Smooth muscle cell (in vitro differentiated cells): Measurements from ENCODE around the gene BTRC. TPM values are rescaled to one million over a fixed set of nuclear protein-coding genes. Genes with fewer than 3 reads are reported as not detected.
"Not testable (repeated sequence)": the region's sequence is repeated elsewhere in the genome, so short reads cannot be mapped to it uniquely, and the experiment has no call there.

ENCODE experiments used
- DNase-seq: peaks from one replicate; lab custom pipeline; 2025; ENCODE audit not compliant: unreplicated experiment; lab: John Stamatoyannopoulos, UW
- H2AFZ ChIP-seq: fragments of 200-600 bp; sonication (generic); 2 replicates; pipeline ENCODE4 v1.6.0; 2016; ENCODE audit warnings: antibody characterized with exemption, low read depth, mild to moderate bottlenecking
- H3F3A ChIP-seq: fragments of 200-600 bp; sonication (generic); 2 replicates; pipeline ENCODE4 v1.6.0; 2017; ENCODE audit warnings: antibody characterized with exemption, low read depth
- H3K27ac ChIP-seq: fragments of 200-600 bp; sonication (generic); 2 replicates; pipeline ENCODE4 v1.5.1; 2016; ENCODE audit warnings: low read depth, mild to moderate bottlenecking
- H3K27me3 ChIP-seq: fragments of 200-600 bp; sonication (generic); 2 replicates; pipeline ENCODE4 v1.6.1; 2016; ENCODE audit warnings: low read depth, mild to moderate bottlenecking
- H3K36me3 ChIP-seq: fragments of 200-600 bp; sonication (generic); 2 replicates; pipeline ENCODE4 v1.5.1; 2016; ENCODE audit warnings: low read depth
- H3K4me1 ChIP-seq: fragments of 200-600 bp; sonication (generic); 2 replicates; pipeline ENCODE4 v1.5.1; 2016; ENCODE audit warnings: low read depth
- H3K4me2 ChIP-seq: fragments of 200-600 bp; sonication (generic); 2 replicates; pipeline ENCODE4 v1.6.0; 2016; ENCODE audit warnings: mild to moderate bottlenecking
- H3K4me3 ChIP-seq: fragments of 200-600 bp; sonication (generic); 2 replicates; pipeline ENCODE4 v1.5.1; 2016; ENCODE audit warnings: mild to moderate bottlenecking
- H3K79me2 ChIP-seq: fragments of 200-600 bp; sonication (generic); 2 replicates; pipeline ENCODE4 v1.6.0; 2016; ENCODE audit warnings: low read depth, mild to moderate bottlenecking
- H3K9ac ChIP-seq: fragments of 200-600 bp; sonication (generic); 2 replicates; pipeline ENCODE4 v1.6.0; 2016; ENCODE audit warnings: low read depth
- H3K9me3 ChIP-seq: fragments of 200-600 bp; sonication (generic); replicated peaks from 2 replicates; pipeline ENCODE4 v1.5.1; 2016; ENCODE audit warnings: low read depth
- H4K20me1 ChIP-seq: fragments of 200-600 bp; sonication (generic); 2 replicates; pipeline ENCODE4 v1.6.0; 2016; ENCODE audit warnings: low read depth
- WGBS: methylation state at CpG from one replicate; pipeline ENCODE4 v1.1.7; 2016; ENCODE audit warnings: low lambda C conversion rate; 5-methylcytosine and 5-hydroxymethylcytosine counted together
- polyA plus RNA-seq: library from polyadenylated mRNA; unstranded; fragments of >200 nt; fragmentation: Nextera tagmentation; extraction: Ambion mirVana; gene quantifications from 2 replicates; pipeline ENCODE4 v1.2.1, GENCODE V29; 2016
- total RNA-seq: library from RNA; depleted of rRNA; stranded (reverse); fragments of >200 nt; gene quantifications from 2 replicates; pipeline ENCODE4 v1.2.3, GENCODE V29; 2014
- TF ChIP-seq, protein P1 (sequence below): fragments of 200-600 bp; sonication (generic); IDR thresholded peaks from 2 replicates; pipeline ENCODE4 v1.5.1; 2017; ENCODE audit warnings: borderline replicate concordance, mild to moderate bottlenecking, antibody characterized with exemption; ENCODE audit not compliant: insufficient read depth, poor library complexity, severe bottlenecking

Gene BTRC
- total and polyA plus RNA-seq, 2 experiments from 2014 or later = 9.6 to 16.8 TPM

DNA sequence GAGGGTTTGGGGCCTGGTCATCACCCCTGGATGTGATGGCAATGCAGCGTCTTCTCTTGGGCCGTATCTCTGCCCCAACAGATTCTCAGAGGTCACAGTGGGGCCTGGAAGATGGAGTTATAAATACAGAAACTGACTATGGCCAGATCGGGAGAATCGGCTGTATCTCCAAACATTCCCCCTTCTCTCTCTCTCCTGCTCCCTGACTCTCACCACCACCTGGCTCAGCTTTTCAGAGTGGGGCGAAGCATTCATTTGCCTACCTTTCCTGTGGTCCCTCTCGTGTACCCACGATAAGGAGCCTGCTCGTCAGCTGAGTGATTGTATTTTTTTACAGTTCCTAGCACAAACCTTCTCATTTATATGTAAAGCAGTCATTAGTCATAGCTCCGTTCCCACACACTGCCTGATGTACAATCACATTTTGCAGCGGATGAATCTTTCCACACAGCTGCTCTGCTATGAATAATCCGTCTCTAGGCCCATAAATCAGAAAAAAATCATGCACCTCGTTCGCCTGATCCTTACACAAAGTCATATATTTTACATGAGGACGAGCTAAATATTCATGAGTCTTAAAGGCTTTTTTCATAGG, 23.2 kb upstream of the BTRC start:
- 55% methylated on average over 14 of the region's 14 CpGs for WGBS
- no peaks in the 10 kb centered on the region for H3K36me3 ChIP-seq
- no peak overlapping the region for H3K4me2 ChIP-seq
- DNase-seq = no peak
- H3K27me3 ChIP-seq = peaks cover 6% of the 10 kb centered on the region
- no peak overlapping the region for H3K27ac ChIP-seq
- no peak overlapping the region for H2AFZ ChIP-seq
- no peak overlapping the region for H3K9ac ChIP-seq
- no peaks in the 10 kb centered on the region for H3F3A ChIP-seq
- no peaks in the 10 kb centered on the region for H3K79me2 ChIP-seq
- no peaks in the 10 kb centered on the region for H4K20me1 ChIP-seq
- no peaks in the 10 kb centered on the region for H3K9me3 ChIP-seq
- H3K4me3 ChIP-seq = no peak overlapping the region
- TF ChIP-seq, protein P1, sequence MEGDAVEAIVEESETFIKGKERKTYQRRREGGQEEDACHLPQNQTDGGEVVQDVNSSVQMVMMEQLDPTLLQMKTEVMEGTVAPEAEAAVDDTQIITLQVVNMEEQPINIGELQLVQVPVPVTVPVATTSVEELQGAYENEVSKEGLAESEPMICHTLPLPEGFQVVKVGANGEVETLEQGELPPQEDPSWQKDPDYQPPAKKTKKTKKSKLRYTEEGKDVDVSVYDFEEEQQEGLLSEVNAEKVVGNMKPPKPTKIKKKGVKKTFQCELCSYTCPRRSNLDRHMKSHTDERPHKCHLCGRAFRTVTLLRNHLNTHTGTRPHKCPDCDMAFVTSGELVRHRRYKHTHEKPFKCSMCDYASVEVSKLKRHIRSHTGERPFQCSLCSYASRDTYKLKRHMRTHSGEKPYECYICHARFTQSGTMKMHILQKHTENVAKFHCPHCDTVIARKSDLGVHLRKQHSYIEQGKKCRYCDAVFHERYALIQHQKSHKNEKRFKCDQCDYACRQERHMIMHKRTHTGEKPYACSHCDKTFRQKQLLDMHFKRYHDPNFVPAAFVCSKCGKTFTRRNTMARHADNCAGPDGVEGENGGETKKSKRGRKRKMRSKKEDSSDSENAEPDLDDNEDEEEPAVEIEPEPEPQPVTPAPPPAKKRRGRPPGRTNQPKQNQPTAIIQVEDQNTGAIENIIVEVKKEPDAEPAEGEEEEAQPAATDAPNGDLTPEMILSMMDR = no peak
- H3K4me1 ChIP-seq = no peaks in the 10 kb centered on the region

DNA sequence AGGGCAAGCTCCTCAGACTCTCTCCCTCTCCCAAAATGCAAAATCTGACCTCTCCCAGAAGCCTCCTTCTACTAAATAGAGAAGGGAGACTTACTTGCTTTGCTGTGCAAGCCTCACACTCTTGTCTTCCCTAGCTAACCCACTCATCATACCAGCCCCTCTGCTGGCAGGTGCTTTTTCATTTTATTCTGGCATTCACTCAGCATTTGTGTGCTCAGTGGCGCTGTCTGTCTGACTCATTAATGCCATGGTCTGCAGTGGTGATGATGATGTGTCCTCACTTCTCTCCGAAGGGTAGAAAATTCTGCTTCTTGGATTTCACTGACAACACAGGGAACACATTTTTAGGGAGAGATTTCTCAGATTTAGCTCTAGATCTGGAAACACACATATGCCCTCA, 22.0 kb upstream of the BTRC start:
- Histone ChIP-seq H4K20me1 (no peaks in the 10 kb centered on the region), H3K36me3 (no peaks in the 10 kb centered on the region), H3K79me2 (no peaks in the 10 kb centered on the region), H3K9me3 (no peaks in the 10 kb centered on the region), H2AFZ (no peak overlapping the region), H3K4me2 (no peak overlapping the region), H3K4me3 (no peak overlapping the region), H3K9ac (no peak overlapping the region), H3K4me1 (no peaks in the 10 kb centered on the region), H3K27ac (no peak overlapping the region), H3F3A (no peaks in the 10 kb centered on the region), H3K27me3 (peaks cover 6% of the 10 kb centered on the region)
- DNase-seq = no peak
- 74% methylated on average over 2 of the region's 2 CpGs for WGBS
- TF ChIP-seq, protein P1 = no peak

DNA sequence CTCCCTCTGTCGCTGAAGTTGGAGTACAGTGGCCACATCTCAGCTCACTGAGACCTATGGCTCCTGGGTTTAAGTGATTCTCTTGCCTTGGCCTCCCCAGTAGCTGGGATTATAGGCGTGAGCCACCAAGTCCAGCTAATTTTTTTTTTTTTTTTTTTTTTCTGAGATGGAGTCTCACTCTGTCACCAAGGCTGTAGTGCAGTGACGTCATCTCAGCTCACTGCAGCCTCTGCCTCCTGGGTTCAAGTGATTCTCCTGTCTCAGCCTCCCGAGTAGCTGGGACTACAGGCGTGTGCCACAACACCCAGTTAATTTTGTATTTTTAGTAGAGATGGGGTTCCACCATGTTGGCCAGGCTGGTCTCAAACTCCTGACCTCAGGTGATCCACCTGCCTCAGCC, 19.7 kb upstream of the BTRC start:
- H3K79me2 ChIP-seq, H3F3A ChIP-seq, DNase-seq, H4K20me1 ChIP-seq, H3K4me3 ChIP-seq, H3K27me3 ChIP-seq, H3K4me2 ChIP-seq, H3K9ac ChIP-seq, H3K27ac ChIP-seq, H2AFZ ChIP-seq, H3K4me1 ChIP-seq, H3K9me3 ChIP-seq, H3K36me3 ChIP-seq: not testable (repeated sequence)
- 89% methylated on average over 5 of the region's 5 CpGs for WGBS

DNA sequence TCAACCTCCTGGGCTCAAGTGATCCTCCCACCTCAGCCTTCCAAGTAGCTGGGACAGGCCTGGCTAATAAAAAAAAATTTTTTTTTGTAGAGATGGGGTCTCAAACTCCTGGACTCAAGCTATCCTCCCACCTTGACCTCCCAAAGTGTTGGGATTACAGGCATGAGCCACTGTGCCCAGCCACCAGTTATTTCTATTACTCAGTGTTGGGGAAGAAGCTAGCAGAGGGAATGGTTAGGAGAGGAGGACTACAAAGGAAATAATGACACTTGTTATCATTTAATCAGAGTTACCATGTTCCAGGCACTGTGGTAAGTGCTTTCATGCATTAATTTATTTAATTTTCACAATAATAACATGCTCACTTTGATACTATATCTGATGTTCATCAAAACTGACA, 17.6 kb upstream of the BTRC start:
- no peaks in the 10 kb centered on the region for H3F3A ChIP-seq
- H3K36me3 ChIP-seq = no peaks in the 10 kb centered on the region
- DNase-seq = no peak
- peaks cover 6% of the 10 kb centered on the region for H3K27me3 ChIP-seq
- no peak overlapping the region for H3K4me3 ChIP-seq
- H3K79me2 ChIP-seq = no peaks in the 10 kb centered on the region
- no peak overlapping the region for H3K9ac ChIP-seq
- H3K9me3 ChIP-seq = no peaks in the 10 kb centered on the region
- no peak overlapping the region for H3K4me2 ChIP-seq
- H3K27ac ChIP-seq = no peak overlapping the region
- no peaks in the 10 kb centered on the region for H3K4me1 ChIP-seq
- H4K20me1 ChIP-seq = no peaks in the 10 kb centered on the region
- TF ChIP-seq, protein P1 = no peak
- H2AFZ ChIP-seq = no peak overlapping the region
